ENCODE results near the gene FILIP1. TPM values are rescaled to one million over a fixed set of nuclear protein-coding genes. Genes with fewer than 3 reads are reported as not detected.

FILIP1 gene
- total RNA-seq, 1 experiment from 2014 or later, result not detected

DNA sequence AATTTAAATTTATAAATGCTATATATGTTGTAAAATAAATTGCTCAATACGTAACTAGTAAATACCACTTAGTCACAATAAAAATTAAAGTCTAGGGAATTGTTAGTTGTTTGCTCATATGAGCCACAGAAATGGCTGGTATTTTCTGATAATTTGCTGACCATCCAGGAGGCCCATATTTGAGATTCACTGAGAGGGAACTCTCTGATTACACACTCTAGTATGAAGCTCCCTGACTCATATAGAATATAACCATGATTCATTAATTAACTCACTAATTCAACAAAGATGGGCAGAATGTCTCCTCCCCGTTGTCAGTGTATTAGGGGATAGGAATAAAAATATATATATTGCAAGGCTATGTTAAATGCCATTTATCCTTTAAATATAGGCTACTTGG, 162.4 kb downstream of the FILIP1 start:
- Histone ChIP-seq H3K36me3 (ENCODE audit: low read depth, low read length) (no peaks in the 10 kb centered on the region), H3K79me2 (ENCODE audit: low read length) (no peaks in the 10 kb centered on the region), H3K4me2 (ENCODE audit: low read length) (peak overlapping the region; percentile 49; the same call in 1 of the 2 replicates), H3F3A (ENCODE audit: low read length, unreplicated experiment) (no peaks in the 10 kb centered on the region), H4K20me1 (ENCODE audit: low read length) (no peaks in the 10 kb centered on the region), H2AFZ (ENCODE audit: low read length) (no peak overlapping the region), H3K9me3 (ENCODE audit: low read length) (no peaks in the 10 kb centered on the region), H3K4me1 (ENCODE audit: insufficient read depth, low read length) (peaks cover 17% of the 10 kb centered on the region), H3K4me3 (ENCODE audit: low read length) (no peak overlapping the region), H3K9me2 (replicated peaks; ENCODE audit: low read length) (no peaks in the 10 kb centered on the region), H3K27me3 (ENCODE audit: low read length) (no peaks in the 10 kb centered on the region), H3K27ac (ENCODE audit: low read length) (peak overlapping the region; percentile 35), H3K9ac (ENCODE audit: low read length) (no peak overlapping the region)
- ATAC-seq, result peak; percentile 84
- no peak for TF ChIP-seq EZH2phosphoT487 (IDR thresholded peaks at IDR 0.05; ENCODE audit: borderline replicate concordance, low read length)
- TF ChIP-seq, protein P1, sequence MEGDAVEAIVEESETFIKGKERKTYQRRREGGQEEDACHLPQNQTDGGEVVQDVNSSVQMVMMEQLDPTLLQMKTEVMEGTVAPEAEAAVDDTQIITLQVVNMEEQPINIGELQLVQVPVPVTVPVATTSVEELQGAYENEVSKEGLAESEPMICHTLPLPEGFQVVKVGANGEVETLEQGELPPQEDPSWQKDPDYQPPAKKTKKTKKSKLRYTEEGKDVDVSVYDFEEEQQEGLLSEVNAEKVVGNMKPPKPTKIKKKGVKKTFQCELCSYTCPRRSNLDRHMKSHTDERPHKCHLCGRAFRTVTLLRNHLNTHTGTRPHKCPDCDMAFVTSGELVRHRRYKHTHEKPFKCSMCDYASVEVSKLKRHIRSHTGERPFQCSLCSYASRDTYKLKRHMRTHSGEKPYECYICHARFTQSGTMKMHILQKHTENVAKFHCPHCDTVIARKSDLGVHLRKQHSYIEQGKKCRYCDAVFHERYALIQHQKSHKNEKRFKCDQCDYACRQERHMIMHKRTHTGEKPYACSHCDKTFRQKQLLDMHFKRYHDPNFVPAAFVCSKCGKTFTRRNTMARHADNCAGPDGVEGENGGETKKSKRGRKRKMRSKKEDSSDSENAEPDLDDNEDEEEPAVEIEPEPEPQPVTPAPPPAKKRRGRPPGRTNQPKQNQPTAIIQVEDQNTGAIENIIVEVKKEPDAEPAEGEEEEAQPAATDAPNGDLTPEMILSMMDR (conservative IDR thresholded peaks at IDR 0.05; ENCODE audit: low read depth, low read length), result no peak
- no peak for TF ChIP-seq EZH2 (IDR thresholded peaks at IDR 0.05; ENCODE audit: low read length, unreplicated experiment)
- DNase-seq, result peak; percentile 65
- ChIA-PET CTCF (interaction anchor here (0.6 kb wide), 1 partner anchor 368 kb away, joined by 5 read pairs; no protein-coding TSS in a partner anchor), POLR2A (ENCODE audit: unreplicated experiment) (no interaction called here)
- intact Hi-C loops (cut with micrococcal nuclease), result no loop called here
- BruUV-seq (replicated peaks), result no TSS peak

DNA sequence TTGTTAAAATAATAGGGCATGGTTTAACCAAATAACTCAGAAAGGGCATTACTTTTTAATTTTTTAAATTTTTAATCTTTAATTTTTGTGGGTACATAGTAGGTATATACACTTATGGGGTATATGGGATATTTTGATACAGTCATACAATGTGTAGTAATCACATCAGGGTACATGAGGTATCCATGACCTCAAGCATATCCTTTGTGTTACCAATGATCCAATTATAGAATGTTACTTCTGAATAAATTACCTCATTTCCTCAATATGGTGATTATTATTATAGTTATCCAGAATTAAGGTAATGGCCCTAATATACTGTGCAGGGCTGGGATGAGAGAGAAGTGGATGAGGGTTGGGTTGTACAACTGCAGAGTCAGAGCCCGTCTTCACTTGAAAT, 163.9 kb downstream of the FILIP1 start:
- no peak overlapping the region for H3K4me2 ChIP-seq (ENCODE audit: low read length)
- no peaks in the 10 kb centered on the region for H4K20me1 ChIP-seq (ENCODE audit: low read length)
- no peaks in the 10 kb centered on the region for H3K9me2 ChIP-seq (replicated peaks; ENCODE audit: low read length)
- no TSS peak for BruUV-seq (replicated peaks)
- H3K4me3 ChIP-seq (ENCODE audit: low read length), result no peak overlapping the region
- no peaks in the 10 kb centered on the region for H3K36me3 ChIP-seq (ENCODE audit: low read depth, low read length)
- no peaks in the 10 kb centered on the region for H3K79me2 ChIP-seq (ENCODE audit: low read length)
- H3K27me3 ChIP-seq (ENCODE audit: low read length), result no peaks in the 10 kb centered on the region
- no peak overlapping the region for H2AFZ ChIP-seq (ENCODE audit: low read length)
- no peak overlapping the region for H3K9ac ChIP-seq (ENCODE audit: low read length)
- no peak for TF ChIP-seq EZH2 (IDR thresholded peaks at IDR 0.05; ENCODE audit: low read length, unreplicated experiment)
- TF ChIP-seq, protein P1 (conservative IDR thresholded peaks at IDR 0.05; ENCODE audit: low read depth, low read length), result no peak
- TF ChIP-seq EZH2phosphoT487 (IDR thresholded peaks at IDR 0.05; ENCODE audit: borderline replicate concordance, low read length), result no peak
- CTCF ChIA-PET, result no interaction called here
- H3F3A ChIP-seq (ENCODE audit: low read length, unreplicated experiment), result no peaks in the 10 kb centered on the region
- no peaks in the 10 kb centered on the region for H3K9me3 ChIP-seq (ENCODE audit: low read length)
- intact Hi-C loops (cut with micrococcal nuclease), result no loop called here
- POLR2A ChIA-PET (ENCODE audit: unreplicated experiment), result no interaction called here
- ATAC-seq (no peak), DNase-seq (no peak)
- H3K27ac ChIP-seq (ENCODE audit: low read length), result no peak overlapping the region
- peaks cover 17% of the 10 kb centered on the region for H3K4me1 ChIP-seq (ENCODE audit: insufficient read depth, low read length)

DNA sequence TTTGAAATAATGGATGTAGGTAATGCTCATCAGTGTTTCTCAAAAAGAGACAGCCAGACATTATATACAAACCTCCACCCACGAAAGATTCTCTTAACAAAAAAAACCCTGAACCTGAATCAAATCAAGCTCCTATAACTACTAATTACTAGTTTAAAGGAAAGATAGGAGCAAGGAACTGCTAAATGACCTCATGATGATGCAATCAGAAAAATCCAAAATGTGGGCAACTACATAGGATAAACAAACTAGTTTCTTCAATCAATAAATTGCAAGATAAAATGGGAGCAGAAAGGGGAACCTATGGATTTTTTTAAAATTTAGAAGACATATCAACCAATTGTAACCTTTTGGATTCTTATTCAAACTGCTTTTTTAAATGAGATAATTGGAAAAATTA, 165.8 kb downstream of the FILIP1 start:
- peaks cover 17% of the 10 kb centered on the region for H3K4me1 ChIP-seq (ENCODE audit: insufficient read depth, low read length)
- ATAC-seq, result no peak
- no peaks in the 10 kb centered on the region for H3K27me3 ChIP-seq (ENCODE audit: low read length)
- CTCF ChIA-PET, result no interaction called here
- H2AFZ ChIP-seq (ENCODE audit: low read length), result no peak overlapping the region
- H3F3A ChIP-seq (ENCODE audit: low read length, unreplicated experiment), result no peaks in the 10 kb centered on the region
- no peak overlapping the region for H3K4me3 ChIP-seq (ENCODE audit: low read length)
- no peak overlapping the region for H3K27ac ChIP-seq (ENCODE audit: low read length)
- TF ChIP-seq EZH2 (IDR thresholded peaks at IDR 0.05; ENCODE audit: low read length, unreplicated experiment) (no peak), EZH2phosphoT487 (IDR thresholded peaks at IDR 0.05; ENCODE audit: borderline replicate concordance, low read length) (no peak)
- TF ChIP-seq, protein P1 (conservative IDR thresholded peaks at IDR 0.05; ENCODE audit: low read depth, low read length), result no peak
- POLR2A ChIA-PET (ENCODE audit: unreplicated experiment), result no interaction called here
- no peaks in the 10 kb centered on the region for H4K20me1 ChIP-seq (ENCODE audit: low read length)
- H3K9ac ChIP-seq (ENCODE audit: low read length), result no peak overlapping the region
- H3K9me3 ChIP-seq (ENCODE audit: low read length), result no peaks in the 10 kb centered on the region
- no peak overlapping the region for H3K4me2 ChIP-seq (ENCODE audit: low read length)
- BruUV-seq (replicated peaks), result no TSS peak
- no peaks in the 10 kb centered on the region for H3K9me2 ChIP-seq (replicated peaks; ENCODE audit: low read length)
- H3K79me2 ChIP-seq (ENCODE audit: low read length), result no peaks in the 10 kb centered on the region
- intact Hi-C loops (cut with micrococcal nuclease), result no loop called here
- DNase-seq, result no peak
- no peaks in the 10 kb centered on the region for H3K36me3 ChIP-seq (ENCODE audit: low read depth, low read length)
